H9 (cell line): ENCODE results near the gene POP4. TPM values are rescaled to one million over a fixed set of nuclear protein-coding genes. Genes with fewer than 3 reads are reported as not detected.

Source experiments
- DNase-seq: peaks from one replicate; pipeline ENCODE4 v3.0.0-alpha.2; 2017
- H2AFZ ChIP-seq: one replicate; pipeline ENCODE4 v1.6.1; 2013; ENCODE audit warnings: mild to moderate bottlenecking, low read length, control low read depth, moderate library complexity
- H2AK5ac ChIP-seq: 2 replicates; pipeline ENCODE4 v1.6.1; 2013; ENCODE audit warnings: low read length, control low read depth, mixed read lengths; ENCODE audit not compliant: insufficient read length
- H2BK120ac ChIP-seq: one replicate; pipeline ENCODE4 v1.6.1; 2013; ENCODE audit warnings: low read depth, mild to moderate bottlenecking, low read length, control low read depth, inconsistent platforms; ENCODE audit not compliant: poor library complexity, severe bottlenecking
- H2BK12ac ChIP-seq: 2 replicates; pipeline ENCODE4 v1.6.1; 2013; ENCODE audit warnings: low read length, control low read depth, mixed read lengths, low read depth; ENCODE audit not compliant: insufficient read length
- H2BK15ac ChIP-seq: 2 replicates; pipeline ENCODE4 v1.6.1; 2013; ENCODE audit warnings: low read depth, low read length, control low read depth
- H2BK20ac ChIP-seq: one replicate; pipeline ENCODE4 v1.6.1; 2013; ENCODE audit warnings: low read depth, mild to moderate bottlenecking, low read length, control low read depth, inconsistent platforms; ENCODE audit not compliant: poor library complexity, severe bottlenecking
- H2BK5ac ChIP-seq: 2 replicates; pipeline ENCODE4 v1.6.1; 2013; ENCODE audit warnings: low read length, control low read depth, mixed read lengths; ENCODE audit not compliant: insufficient read length
- H3K14ac ChIP-seq: 2 replicates; pipeline ENCODE4 v1.6.1; 2013; ENCODE audit warnings: low read length, control low read depth; ENCODE audit not compliant: insufficient read depth
- H3K18ac ChIP-seq: 2 replicates; pipeline ENCODE4 v1.6.1; 2013; ENCODE audit warnings: low read depth, mild to moderate bottlenecking, mixed read lengths, low read length, control low read depth; ENCODE audit not compliant: insufficient read length
- H3K23ac ChIP-seq: 2 replicates; pipeline ENCODE4 v1.6.1; 2013; ENCODE audit warnings: low read length, control low read depth, mixed read lengths, low read depth; ENCODE audit not compliant: insufficient read length
- H3K23me2 ChIP-seq: 2 replicates; pipeline ENCODE4 v1.6.1; 2013; ENCODE audit warnings: low read depth, mild to moderate bottlenecking, mixed read lengths, low read length, control low read depth; ENCODE audit not compliant: insufficient read length, poor library complexity, severe bottlenecking
- H3K27ac ChIP-seq: 2 replicates; pipeline ENCODE4 v1.5.1; 2013; ENCODE audit warnings: low read length, control low read depth, mixed read lengths, low read depth; ENCODE audit not compliant: insufficient read length
- H3K27me3 ChIP-seq: 2 replicates; pipeline ENCODE4 v1.6.1; 2013; ENCODE audit warnings: low read length, control low read depth, inconsistent platforms; ENCODE audit not compliant: insufficient read depth
- H3K4ac ChIP-seq: 2 replicates; pipeline ENCODE4 v1.6.1; 2013; ENCODE audit warnings: low read depth, mild to moderate bottlenecking, control low read depth, inconsistent platforms, low read length, moderate library complexity
- H3K4me1 ChIP-seq: 2 replicates; pipeline ENCODE4 v1.6.1; 2013; ENCODE audit warnings: low read length, control low read depth, inconsistent platforms; ENCODE audit not compliant: insufficient read depth
- H3K4me2 ChIP-seq: 2 replicates; pipeline ENCODE4 v1.6.1; 2013; ENCODE audit warnings: low read length, control low read depth, mixed read lengths; ENCODE audit not compliant: insufficient read length, insufficient read depth
- H3K56ac ChIP-seq: 2 replicates; pipeline ENCODE4 v1.6.1; 2013; ENCODE audit warnings: low read depth, mild to moderate bottlenecking, mixed read lengths, low read length, control low read depth; ENCODE audit not compliant: insufficient read length
- H3K79me1 ChIP-seq: 2 replicates; pipeline ENCODE4 v1.6.1; 2013; ENCODE audit warnings: low read depth, mild to moderate bottlenecking, moderate library complexity, low read length, control low read depth, inconsistent platforms; ENCODE audit not compliant: insufficient read depth, poor library complexity, severe bottlenecking
- H3K79me2 ChIP-seq: 2 replicates; pipeline ENCODE4 v1.6.1; 2013; ENCODE audit warnings: low read length, control low read depth, inconsistent platforms; ENCODE audit not compliant: insufficient read depth
- H3K9ac ChIP-seq: 2 replicates; pipeline ENCODE4 v1.6.1; 2013; ENCODE audit warnings: low read length, control low read depth, mixed read lengths; ENCODE audit not compliant: insufficient read length; ENCODE audit errors: extremely low read depth
- H3K9me3 ChIP-seq: one replicate; pipeline ENCODE4 v1.6.1; 2013; ENCODE audit warnings: low read depth, low read length, inconsistent platforms; ENCODE audit not compliant: control insufficient read depth
- H3T11ph ChIP-seq: one replicate; pipeline ENCODE4 v1.6.1; 2013; ENCODE audit warnings: mild to moderate bottlenecking, low read length, control low read depth, inconsistent platforms
- H4K20me1 ChIP-seq: one replicate; pipeline ENCODE4 v1.6.1; 2013; ENCODE audit not compliant: control insufficient read depth, insufficient read length, insufficient read depth
- H4K5ac ChIP-seq: 2 replicates; pipeline ENCODE4 v1.6.1; 2013; ENCODE audit warnings: low read depth, mild to moderate bottlenecking, mixed read lengths, low read length, control low read depth; ENCODE audit not compliant: insufficient read length
- H4K8ac ChIP-seq: replicated peaks from 2 replicates; pipeline ENCODE4 v1.6.1; 2013; ENCODE audit warnings: low read length, control low read depth, mixed read lengths, low read depth; ENCODE audit not compliant: insufficient read length
- H4K91ac ChIP-seq: 2 replicates; pipeline ENCODE4 v1.6.1; 2013; ENCODE audit warnings: low read depth, mild to moderate bottlenecking, moderate library complexity, mixed read lengths, low read length, control low read depth; ENCODE audit not compliant: insufficient read length
- H3K27ac Mint-ChIP-seq, 3 experiments: 2 replicates in 2 of 3; 3 replicates in 1 of 3; pipeline ENCODE4 v1.8.0; 2020 to 2021; ENCODE audit warnings: mixed read lengths in 3 of 3, mild to moderate bottlenecking in 1 of 3, moderate library complexity in 1 of 3
- H3K27me3 Mint-ChIP-seq: 2 replicates; pipeline ENCODE4 v1.8.0; 2021; ENCODE audit warnings: low read depth, mild to moderate bottlenecking, moderate library complexity, mixed read lengths
- H3K36me3 Mint-ChIP-seq, 3 experiments: 2 replicates in 2 of 3; 3 replicates in 1 of 3; pipeline ENCODE4 v1.8.0; 2020 to 2021; ENCODE audit warnings: low read depth in 3 of 3, mixed read lengths in 3 of 3; ENCODE audit not compliant: insufficient read depth in 1 of 3
- H3K4me1 Mint-ChIP-seq, 2 experiments: 2 replicates each; pipeline ENCODE4 v1.8.0; 2020; ENCODE audit warnings: mixed read lengths in 2 of 2
- H3K4me3 Mint-ChIP-seq, 2 experiments: 2 replicates in 1 of 2; 3 replicates in 1 of 2; pipeline ENCODE4 v1.8.0; 2020 to 2021; ENCODE audit warnings: mild to moderate bottlenecking in 2 of 2, mixed read lengths in 2 of 2, moderate library complexity in 1 of 2
- H3K9me3 Mint-ChIP-seq, 2 experiments: 2 replicates in 1 of 2; 3 replicates in 1 of 2; pipeline ENCODE4 v1.8.0; 2020; ENCODE audit warnings: mild to moderate bottlenecking in 2 of 2, mixed read lengths in 2 of 2, moderate library complexity in 1 of 2
- WGBS: extraction: QIAGEN DNeasy Blood & Tissue Kit; methylation state at CpG from one replicate; pipeline ENCODE4 v1.1.7; 2013; ENCODE audit warnings: missing lambda C conversion rate, low lambda C conversion rate, mixed read lengths; ENCODE audit not compliant: insufficient read length; ENCODE audit errors: extremely low coverage; 5-methylcytosine and 5-hydroxymethylcytosine counted together
- total RNA-seq: library from RNA; stranded (reverse); gene quantifications from 2 replicates; pipeline ENCODE4 v1.2.1, GENCODE V29; 2021
- TF ChIP-seq, protein P1 (sequence below): fragments of 200-600 bp; sonication (generic); conservative IDR thresholded peaks from 3 replicates; pipeline ENCODE4 v1.8.0; 2021; ENCODE audit warnings: antibody characterized with exemption, mild to moderate bottlenecking

The POP4 gene
- total RNA-seq, 1 experiment from 2014 or later: 51.4 TPM

DNA sequence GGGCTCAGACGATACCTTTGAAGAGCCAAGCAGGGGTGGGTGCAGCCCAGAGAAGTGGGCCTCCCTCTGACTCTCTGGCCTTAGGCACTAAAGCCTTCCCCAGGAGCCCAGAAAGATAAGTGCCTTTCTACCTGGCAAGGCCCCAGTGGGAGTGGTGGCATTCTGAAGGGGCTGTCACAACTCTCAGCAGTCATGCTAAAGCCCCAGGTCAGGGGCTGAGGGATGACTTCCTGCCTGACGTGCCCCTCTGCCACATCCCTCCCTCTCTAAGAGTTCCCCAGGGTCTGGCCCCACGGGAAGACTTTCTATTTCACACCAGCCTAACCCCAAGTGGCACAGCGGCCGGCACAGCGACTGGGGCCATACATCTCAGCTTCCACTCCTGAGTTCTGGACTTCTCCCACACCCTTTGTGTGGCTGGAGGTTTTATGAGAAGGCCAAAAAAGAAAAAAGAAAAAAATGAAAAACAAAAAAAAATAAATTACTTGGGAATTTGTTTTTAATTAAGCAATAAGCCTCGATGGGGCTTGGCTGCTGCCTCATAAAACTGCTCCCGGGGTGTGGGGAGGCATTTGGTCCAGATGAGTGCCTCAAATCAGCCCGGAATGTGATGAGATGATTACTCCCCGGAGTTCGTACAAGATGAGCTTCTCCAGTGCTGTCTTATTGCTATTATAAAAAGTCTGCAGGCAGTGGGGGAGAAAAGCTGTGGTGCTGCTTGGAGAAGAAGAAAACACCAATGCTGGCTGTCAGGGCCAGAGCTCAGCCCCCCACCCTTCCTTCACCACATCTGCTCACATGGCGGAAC is 30.7 kb downstream of the POP4 start:
- H3K27me3 Mint-ChIP-seq: peaks cover 4% of the 10 kb centered on the region
- Histone ChIP-seq H2BK20ac (no peak overlapping the region), H3K9me3 (no peaks in the 10 kb centered on the region), H3K4me1 (no peaks in the 10 kb centered on the region), H2BK12ac (no peak overlapping the region), H3K4ac (no peak overlapping the region; the same call in 1 of the 2 replicates), H2BK15ac (no peak overlapping the region), H2BK5ac (no peak overlapping the region), H3T11ph (no peak overlapping the region), H3K23ac (no peak overlapping the region), H2AFZ (no peak overlapping the region), H4K91ac (no peak overlapping the region), H3K27ac (no peak overlapping the region), H2AK5ac (no peak overlapping the region), H4K20me1 (no peaks in the 10 kb centered on the region), H3K4me2 (no peak overlapping the region), H3K56ac (no peak overlapping the region), H3K79me2 (no peaks in the 10 kb centered on the region), H3K23me2 (no peaks in the 10 kb centered on the region), H4K8ac (no peak overlapping the region), H4K5ac (no peak overlapping the region), H3K79me1 (no peaks in the 10 kb centered on the region), H3K9ac (no peak overlapping the region), H2BK120ac (no peak overlapping the region), H3K27me3 (no peaks in the 10 kb centered on the region), H3K18ac (no peak overlapping the region), H3K14ac (no peak overlapping the region; the same call in 1 of the 2 replicates)
- H3K4me1 Mint-ChIP-seq: peaks cover 0 to under 1% of the 10 kb centered on the region in 2 experiments; a peak in 1 of 4 replicates
- H3K27ac Mint-ChIP-seq: no peak overlapping the region
- TF ChIP-seq, protein P1, sequence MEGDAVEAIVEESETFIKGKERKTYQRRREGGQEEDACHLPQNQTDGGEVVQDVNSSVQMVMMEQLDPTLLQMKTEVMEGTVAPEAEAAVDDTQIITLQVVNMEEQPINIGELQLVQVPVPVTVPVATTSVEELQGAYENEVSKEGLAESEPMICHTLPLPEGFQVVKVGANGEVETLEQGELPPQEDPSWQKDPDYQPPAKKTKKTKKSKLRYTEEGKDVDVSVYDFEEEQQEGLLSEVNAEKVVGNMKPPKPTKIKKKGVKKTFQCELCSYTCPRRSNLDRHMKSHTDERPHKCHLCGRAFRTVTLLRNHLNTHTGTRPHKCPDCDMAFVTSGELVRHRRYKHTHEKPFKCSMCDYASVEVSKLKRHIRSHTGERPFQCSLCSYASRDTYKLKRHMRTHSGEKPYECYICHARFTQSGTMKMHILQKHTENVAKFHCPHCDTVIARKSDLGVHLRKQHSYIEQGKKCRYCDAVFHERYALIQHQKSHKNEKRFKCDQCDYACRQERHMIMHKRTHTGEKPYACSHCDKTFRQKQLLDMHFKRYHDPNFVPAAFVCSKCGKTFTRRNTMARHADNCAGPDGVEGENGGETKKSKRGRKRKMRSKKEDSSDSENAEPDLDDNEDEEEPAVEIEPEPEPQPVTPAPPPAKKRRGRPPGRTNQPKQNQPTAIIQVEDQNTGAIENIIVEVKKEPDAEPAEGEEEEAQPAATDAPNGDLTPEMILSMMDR: no peak
- no peak overlapping the region for H3K4me3 Mint-ChIP-seq
- DNase-seq: no peak
- WGBS: no CpG with 5 or more reads among the region's 12 CpGs
- H3K9me3 Mint-ChIP-seq: no peaks in the 10 kb centered on the region; a peak in 2 of 5 replicates
- no peaks in the 10 kb centered on the region for H3K36me3 Mint-ChIP-seq
